ENCODE measurements around the gene TSPYL6. TPM values are rescaled to one million over a fixed set of nuclear protein-coding genes. Genes with fewer than 3 reads are reported as not detected.
"Not testable (repeated sequence)": the region's sequence is repeated elsewhere in the genome, so short reads cannot be mapped to it uniquely, and the experiment has no call there.

The TSPYL6 gene
- not detected for polyA plus RNA-seq (2013, experiment 1 of 4)
- polyA plus RNA-seq (2013, experiment 2 of 4), result not detected
- not detected for polyA plus RNA-seq (2013, experiment 3 of 4)
- not detected for polyA plus RNA-seq (2013, experiment 4 of 4)

DNA sequence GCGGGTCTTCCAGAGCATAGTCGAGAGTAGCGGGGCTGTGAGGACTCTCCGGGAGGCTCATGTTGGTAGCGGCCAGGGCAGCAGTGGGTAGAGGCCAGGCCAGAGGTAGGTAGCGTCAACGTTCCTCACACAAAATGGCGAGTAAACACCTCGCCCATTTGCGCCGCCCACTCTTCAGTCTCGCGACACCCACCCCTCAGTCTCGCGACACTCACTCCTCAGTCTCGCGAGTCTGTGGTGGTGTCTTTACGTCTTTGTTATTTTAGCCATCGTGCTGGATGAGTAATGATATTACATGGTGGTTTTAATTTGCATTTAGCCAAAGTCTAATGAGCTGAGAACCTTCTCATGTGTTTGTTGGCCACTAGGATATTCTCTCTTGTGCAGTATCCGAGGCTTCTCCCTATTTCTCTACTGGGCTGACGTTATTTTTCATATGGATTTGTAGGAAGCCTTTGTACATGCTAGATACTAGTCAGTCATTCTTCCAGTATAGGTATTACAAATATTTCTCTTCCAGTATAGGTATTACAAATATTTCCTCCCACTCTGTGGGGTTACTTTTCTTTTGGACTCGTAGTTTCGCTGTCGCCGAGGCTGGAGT is at the start of gene TSPYL6:
TSS of gene TSPYL6 (minus strand) at position 139 of the 604 bp plus-strand sequence. CDS start at position 61, 78 bp downstream.
- Histone ChIP-seq H3K4me3 (ENCODE audit: insufficient read depth, low read depth, low read length) (no peak within 1 kb of the TSS), H3K27me3 (ENCODE audit: control insufficient read depth, insufficient read depth, low read length, poor library complexity, severe bottlenecking) (no peaks in the 10 kb centered on the region), H3K27ac (ENCODE audit: insufficient read depth, low read depth, low read length, poor library complexity, severe bottlenecking) (no peak within 1 kb of the TSS), H3K4me1 (ENCODE audit: control insufficient read depth, insufficient read depth, low read length) (no peaks in the 10 kb centered on the region), H3K9me3 (ENCODE audit: control insufficient read depth, low read length) (no peaks in the 10 kb centered on the region), H3K36me3 (ENCODE audit: control insufficient read depth, insufficient read depth, low read length) (no peaks in the 10 kb centered on the region)
- 95% methylated on average over 24 to 25 of the region's 25 CpGs for WGBS, 2 experiments

DNA sequence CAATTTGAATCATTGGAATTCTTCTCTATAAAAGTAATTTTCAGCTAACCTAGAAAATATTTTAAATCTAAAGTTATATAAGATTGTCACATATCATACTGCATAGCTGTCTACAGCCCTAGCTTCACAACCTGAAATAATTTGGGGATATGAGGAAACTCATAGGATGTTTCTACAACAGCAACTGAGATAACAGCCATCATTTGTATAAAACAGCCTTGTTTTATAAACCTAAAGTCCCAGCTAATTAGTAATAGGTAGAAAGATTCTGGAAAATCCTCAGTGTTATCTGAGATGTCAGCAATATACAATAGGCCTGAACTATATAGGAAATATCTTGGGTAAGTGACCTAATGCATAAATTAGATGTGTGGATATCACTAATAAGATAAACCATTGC is 47.6 kb upstream of the TSPYL6 start:
- H3K27ac ChIP-seq (ENCODE audit: insufficient read depth, low read depth, low read length, poor library complexity, severe bottlenecking), result no peak overlapping the region
- H3K9me3 ChIP-seq (ENCODE audit: control insufficient read depth, low read length), result no peaks in the 10 kb centered on the region
- no peaks in the 10 kb centered on the region for H3K4me1 ChIP-seq (ENCODE audit: control insufficient read depth, insufficient read depth, low read length)

DNA sequence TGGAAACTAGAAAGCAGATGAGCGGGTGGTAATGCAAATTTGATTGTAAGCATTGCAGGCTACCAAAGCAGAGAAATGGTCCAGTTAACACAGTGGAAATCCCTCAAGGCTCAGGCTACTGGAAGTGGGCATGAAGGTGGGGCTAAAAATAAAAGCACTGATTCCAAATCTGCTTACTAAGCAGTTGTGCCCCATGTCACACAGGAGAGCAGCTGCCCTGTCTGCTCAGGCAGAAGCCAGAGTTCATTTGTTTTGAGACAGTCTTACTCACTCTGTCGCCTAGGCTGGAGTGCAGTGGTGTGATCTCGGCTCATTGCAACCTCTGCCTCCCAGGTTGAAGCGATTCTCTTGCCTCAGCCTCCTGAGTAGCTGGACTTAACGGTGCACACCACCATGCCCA is 42.5 kb upstream of the TSPYL6 start:
- Histone ChIP-seq H3K27ac (ENCODE audit: insufficient read depth, low read depth, low read length, poor library complexity, severe bottlenecking) (no peak overlapping the region), H3K4me1 (ENCODE audit: control insufficient read depth, insufficient read depth, low read length) (peaks cover 5% of the 10 kb centered on the region), H3K4me3 (ENCODE audit: insufficient read depth, low read depth, low read length) (no peak overlapping the region), H3K36me3 (ENCODE audit: control insufficient read depth, insufficient read depth, low read length) (no peaks in the 10 kb centered on the region), H3K9me3 (ENCODE audit: control insufficient read depth, low read length) (no peaks in the 10 kb centered on the region), H3K27me3 (ENCODE audit: control insufficient read depth, insufficient read depth, low read length, poor library complexity, severe bottlenecking) (no peaks in the 10 kb centered on the region)
- WGBS, 2 experiments, result 88 to 91% methylated on average over 5 of the region's 5 CpGs

More for the DNA sequence above, 47.6 kb upstream of the TSPYL6 start:
- Histone ChIP-seq H3K36me3 (ENCODE audit: control insufficient read depth, insufficient read depth, low read length) (no peaks in the 10 kb centered on the region), H3K4me3 (ENCODE audit: insufficient read depth, low read depth, low read length) (no peak overlapping the region), H3K27me3 (ENCODE audit: control insufficient read depth, insufficient read depth, low read length, poor library complexity, severe bottlenecking) (no peaks in the 10 kb centered on the region)

DNA sequence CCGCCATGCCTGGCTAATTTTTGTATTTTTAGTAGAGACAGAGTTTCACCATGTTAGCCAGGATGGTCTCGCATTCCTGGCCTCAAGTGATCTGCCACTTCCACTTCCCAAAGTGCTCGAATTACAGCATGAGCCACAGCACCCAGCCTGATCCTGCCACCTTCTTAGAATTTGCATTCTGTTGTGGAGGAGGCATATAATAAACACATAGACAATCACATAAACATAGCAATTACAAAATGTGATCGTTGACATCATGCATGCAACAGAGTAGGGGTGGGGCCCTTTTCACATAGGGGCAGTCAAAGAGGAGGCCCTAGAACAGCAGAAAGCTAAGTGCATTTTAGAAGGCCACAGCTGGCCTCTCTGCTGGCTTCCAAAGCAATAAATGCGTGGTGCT is 39.9 kb upstream of the TSPYL6 start:
- Histone ChIP-seq H3K9me3 (ENCODE audit: control insufficient read depth, low read length) (no peaks in the 10 kb centered on the region), H3K27me3 (ENCODE audit: control insufficient read depth, insufficient read depth, low read length, poor library complexity, severe bottlenecking) (peaks cover 7% of the 10 kb centered on the region), H3K36me3 (ENCODE audit: control insufficient read depth, insufficient read depth, low read length) (no peaks in the 10 kb centered on the region), H3K4me1 (ENCODE audit: control insufficient read depth, insufficient read depth, low read length) (peaks cover 5% of the 10 kb centered on the region), H3K27ac (ENCODE audit: insufficient read depth, low read depth, low read length, poor library complexity, severe bottlenecking) (no peak overlapping the region), H3K4me3 (ENCODE audit: insufficient read depth, low read depth, low read length) (no peak overlapping the region)
- 76 to 81% methylated on average over 5 of the region's 5 CpGs for WGBS, 2 experiments

DNA sequence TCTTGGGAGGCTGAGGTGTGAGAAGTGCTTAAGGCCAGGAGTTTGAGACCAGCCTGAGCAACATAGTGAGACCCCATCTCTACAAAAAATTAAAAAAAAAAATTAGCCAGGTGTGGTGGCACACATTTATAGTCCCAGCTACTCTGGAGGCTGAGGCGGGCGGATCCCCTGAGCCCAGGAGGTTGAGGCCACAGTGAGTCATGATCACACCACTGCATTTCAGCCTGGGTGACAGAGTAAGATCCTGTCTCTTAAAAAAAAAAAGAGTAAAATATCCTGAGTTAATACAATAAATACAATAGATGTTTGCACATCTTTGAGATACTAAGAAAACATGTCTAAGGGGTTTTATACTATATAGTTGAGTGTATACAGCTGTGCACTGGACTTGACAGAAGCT is 38.6 kb upstream of the TSPYL6 start:
- not testable (repeated sequence) for H3K9me3 ChIP-seq (ENCODE audit: control insufficient read depth, low read length); H3K4me3 ChIP-seq (ENCODE audit: insufficient read depth, low read depth, low read length); H3K4me1 ChIP-seq (ENCODE audit: control insufficient read depth, insufficient read depth, low read length); H3K36me3 ChIP-seq (ENCODE audit: control insufficient read depth, insufficient read depth, low read length); H3K27ac ChIP-seq (ENCODE audit: insufficient read depth, low read depth, low read length, poor library complexity, severe bottlenecking)
- 82 to 89% methylated on average over 2 of the region's 2 CpGs for WGBS, 2 experiments
- peaks cover 20% of the 10 kb centered on the region for H3K27me3 ChIP-seq (ENCODE audit: control insufficient read depth, insufficient read depth, low read length, poor library complexity, severe bottlenecking)

DNA sequence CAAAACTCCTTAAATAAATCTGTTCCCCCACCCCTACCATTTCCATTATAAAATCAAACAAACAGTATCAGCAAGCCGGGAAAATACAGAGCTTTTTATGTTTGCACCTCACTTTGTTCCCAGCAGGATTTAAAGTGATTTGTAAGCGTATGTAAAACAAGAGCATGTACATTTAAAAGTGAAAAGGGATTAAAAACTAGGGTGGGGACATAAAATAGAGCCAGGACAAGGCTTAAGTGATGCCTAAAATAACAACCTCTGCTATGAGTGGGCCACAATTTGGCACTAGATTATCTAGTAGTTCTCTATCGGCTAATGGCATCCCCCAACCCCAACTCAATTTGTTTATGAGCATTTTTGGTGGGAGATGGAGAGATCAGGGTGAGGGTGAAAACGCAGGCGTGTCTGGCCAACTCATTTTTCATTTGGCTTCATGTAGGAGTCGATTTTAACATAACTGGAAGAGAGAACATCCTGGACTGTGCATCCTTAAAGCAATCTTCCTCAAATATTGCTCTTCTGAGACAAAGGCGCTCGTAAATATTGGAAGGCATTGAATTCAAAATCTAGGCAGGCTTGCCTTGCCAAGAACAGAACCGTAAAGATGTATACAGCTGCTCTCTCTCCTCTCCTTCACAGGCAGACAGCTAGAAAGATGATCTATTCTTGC is 34.5 kb upstream of the TSPYL6 start:
- no peak overlapping the region for H3K4me3 ChIP-seq (ENCODE audit: insufficient read depth, low read depth, low read length)
- H3K27ac ChIP-seq (ENCODE audit: insufficient read depth, low read depth, low read length, poor library complexity, severe bottlenecking), result no peak overlapping the region
- peaks cover 37% of the 10 kb centered on the region for H3K27me3 ChIP-seq (ENCODE audit: control insufficient read depth, insufficient read depth, low read length, poor library complexity, severe bottlenecking)
- no peaks in the 10 kb centered on the region for H3K4me1 ChIP-seq (ENCODE audit: control insufficient read depth, insufficient read depth, low read length)
- WGBS, 2 experiments, result 60 to 66% methylated on average over 8 to 9 of the region's 9 CpGs
- no peaks in the 10 kb centered on the region for H3K9me3 ChIP-seq (ENCODE audit: control insufficient read depth, low read length)
- no peaks in the 10 kb centered on the region for H3K36me3 ChIP-seq (ENCODE audit: control insufficient read depth, insufficient read depth, low read length)

DNA sequence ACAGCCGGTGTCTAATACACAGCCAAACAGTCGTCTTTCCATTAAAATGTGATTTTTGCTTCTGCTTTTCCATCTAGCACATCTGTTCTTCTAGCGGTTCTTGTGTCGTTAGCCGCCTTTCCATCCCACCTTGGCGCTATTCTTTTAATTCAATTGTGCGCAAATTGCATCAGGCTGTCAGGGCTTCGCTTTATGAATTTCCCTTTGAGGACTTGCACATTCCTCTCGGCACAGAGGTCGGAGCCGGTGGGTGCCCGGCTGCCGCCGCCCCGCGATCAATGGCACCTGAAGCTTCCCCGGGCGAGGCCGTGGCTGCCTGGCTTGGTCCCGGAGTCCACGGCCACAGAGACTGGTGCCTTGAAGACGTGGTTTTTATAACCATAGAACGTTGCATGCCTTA is 33.9 kb upstream of the TSPYL6 start:
- Histone ChIP-seq H3K36me3 (ENCODE audit: control insufficient read depth, insufficient read depth, low read length) (no peaks in the 10 kb centered on the region), H3K27ac (ENCODE audit: insufficient read depth, low read depth, low read length, poor library complexity, severe bottlenecking) (no peak overlapping the region), H3K9me3 (ENCODE audit: control insufficient read depth, low read length) (no peaks in the 10 kb centered on the region), H3K27me3 (ENCODE audit: control insufficient read depth, insufficient read depth, low read length, poor library complexity, severe bottlenecking) (peaks cover 37% of the 10 kb centered on the region), H3K4me3 (ENCODE audit: insufficient read depth, low read depth, low read length) (no peak overlapping the region), H3K4me1 (ENCODE audit: control insufficient read depth, insufficient read depth, low read length) (no peaks in the 10 kb centered on the region)
- 19 to 20% methylated on average over 23 of the region's 23 CpGs for whole genome bisulfite sequencing, 2 experiments

DNA sequence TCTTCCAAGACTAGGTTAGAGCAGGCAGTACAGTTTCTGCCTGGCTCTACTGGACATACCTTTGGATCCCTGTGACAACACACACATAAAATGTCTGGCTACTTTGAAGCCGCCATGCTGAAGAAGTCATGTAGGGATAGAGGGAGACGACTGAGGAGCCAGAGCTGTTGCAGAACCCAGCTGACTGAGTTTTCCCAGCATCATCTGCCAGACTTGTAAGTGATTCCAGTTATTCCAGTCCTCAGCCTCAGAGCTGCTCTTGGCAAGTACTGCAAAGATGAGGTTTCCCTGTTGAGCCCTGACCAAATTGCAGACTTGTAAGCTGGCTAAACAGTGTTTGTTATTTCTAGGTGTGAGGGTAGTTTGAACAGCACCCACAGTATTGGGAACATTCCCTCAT is 31.5 kb upstream of the TSPYL6 start:
- H3K27me3 ChIP-seq (ENCODE audit: control insufficient read depth, insufficient read depth, low read length, poor library complexity, severe bottlenecking), result peaks cover 37% of the 10 kb centered on the region
- no peaks in the 10 kb centered on the region for H3K9me3 ChIP-seq (ENCODE audit: control insufficient read depth, low read length)
- H3K36me3 ChIP-seq (ENCODE audit: control insufficient read depth, insufficient read depth, low read length), result no peaks in the 10 kb centered on the region
- 88 to 90% methylated on average over 2 of the region's 2 CpGs for WGBS, 2 experiments
- H3K4me1 ChIP-seq (ENCODE audit: control insufficient read depth, insufficient read depth, low read length), result no peaks in the 10 kb centered on the region
- H3K4me3 ChIP-seq (ENCODE audit: insufficient read depth, low read depth, low read length), result no peak overlapping the region
- H3K27ac ChIP-seq (ENCODE audit: insufficient read depth, low read depth, low read length, poor library complexity, severe bottlenecking), result no peak overlapping the region

DNA sequence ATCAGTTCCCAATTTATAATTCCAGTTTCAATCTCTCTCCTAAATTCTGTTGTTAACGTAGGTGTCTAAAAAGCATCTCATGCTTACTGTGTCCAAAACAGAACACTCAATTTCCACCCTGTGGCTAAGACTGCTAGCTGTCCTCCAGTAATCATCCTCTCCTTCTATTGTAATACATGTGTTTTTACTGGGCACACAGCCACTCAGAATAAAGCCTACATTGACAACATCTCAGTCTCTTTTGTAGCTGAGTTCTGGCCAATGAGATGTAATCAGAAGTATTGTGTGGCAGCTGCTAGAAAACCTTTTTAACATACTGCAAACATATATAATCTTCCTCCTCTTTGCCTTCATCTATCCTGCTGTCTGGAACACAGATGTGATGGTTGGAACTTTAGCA is 29.4 kb upstream of the TSPYL6 start:
- peaks cover 25% of the 10 kb centered on the region for H3K27me3 ChIP-seq (ENCODE audit: control insufficient read depth, insufficient read depth, low read length, poor library complexity, severe bottlenecking)
- no peaks in the 10 kb centered on the region for H3K4me1 ChIP-seq (ENCODE audit: control insufficient read depth, insufficient read depth, low read length)
- H3K4me3 ChIP-seq (ENCODE audit: insufficient read depth, low read depth, low read length), result no peak overlapping the region
- H3K36me3 ChIP-seq (ENCODE audit: control insufficient read depth, insufficient read depth, low read length), result no peaks in the 10 kb centered on the region
- 93 to 97% methylated on average over 1 of the region's 1 CpG for WGBS, 2 experiments
- H3K9me3 ChIP-seq (ENCODE audit: control insufficient read depth, low read length), result no peaks in the 10 kb centered on the region
- H3K27ac ChIP-seq (ENCODE audit: insufficient read depth, low read depth, low read length, poor library complexity, severe bottlenecking), result no peak overlapping the region

DNA sequence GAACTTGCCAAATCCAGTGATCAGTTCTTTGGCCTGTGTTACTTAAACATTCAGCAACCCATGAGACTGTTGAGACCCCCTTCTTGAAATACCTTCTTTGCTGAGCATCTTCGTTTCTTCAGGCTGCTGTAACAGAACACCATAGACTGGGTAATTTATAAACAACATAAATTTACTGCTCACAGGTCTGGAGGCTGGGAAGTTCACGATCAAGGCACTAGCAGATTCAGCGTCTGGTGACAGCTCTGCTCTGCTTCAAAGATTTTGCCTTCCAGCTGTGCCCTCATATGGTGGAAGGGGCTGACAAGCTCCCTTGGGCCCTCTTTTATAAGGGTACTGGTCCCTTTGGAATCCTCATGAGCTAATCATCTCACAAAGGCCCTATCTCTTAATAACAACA is 28.8 kb upstream of the TSPYL6 start:
- Histone ChIP-seq H3K4me3 (ENCODE audit: insufficient read depth, low read depth, low read length) (no peak overlapping the region), H3K9me3 (ENCODE audit: control insufficient read depth, low read length) (no peaks in the 10 kb centered on the region), H3K27me3 (ENCODE audit: control insufficient read depth, insufficient read depth, low read length, poor library complexity, severe bottlenecking) (peaks cover 19% of the 10 kb centered on the region), H3K27ac (ENCODE audit: insufficient read depth, low read depth, low read length, poor library complexity, severe bottlenecking) (no peak overlapping the region), H3K36me3 (ENCODE audit: control insufficient read depth, insufficient read depth, low read length) (no peaks in the 10 kb centered on the region), H3K4me1 (ENCODE audit: control insufficient read depth, insufficient read depth, low read length) (no peaks in the 10 kb centered on the region)
- 86 to 89% methylated on average over 3 of the region's 3 CpGs for WGBS, 2 experiments

Measured in ectodermal cell (in vitro differentiated cells).